KBM-7 (cell line): ENCODE measurements around the gene ADGRG6.

Experiments used
- DNase-seq: peaks from one replicate; pipeline ENCODE4 v3.0.0-alpha.2; 2015
- in situ Hi-C: fragments of 300-500 bp; cut with MboI; formaldehyde crosslinking; loops from 2 replicates; pipeline ENCODE4 v1.14.3; 2020; ENCODE audit warnings: low sequenced_read_pairs, low pct_unique_long_range_greater_than_20kb, mixed read lengths

ADGRG6 gene

DNA sequence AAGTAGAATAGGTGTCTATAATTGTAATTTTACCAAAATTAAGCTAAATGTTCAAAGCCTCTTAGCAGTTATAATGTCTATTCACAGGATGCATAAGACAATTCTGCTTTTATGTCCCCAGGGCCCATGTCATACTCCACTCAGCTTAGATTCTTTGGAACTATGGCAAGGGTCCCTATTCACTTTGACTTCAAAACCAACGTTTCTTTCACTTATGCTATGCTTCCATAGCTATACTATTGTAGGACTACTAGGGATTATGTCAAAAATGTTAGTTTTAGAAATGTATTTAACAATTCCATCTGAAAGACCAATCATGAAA lies 15.8 kb upstream of the ADGRG6 start:
- in situ Hi-C loops: no loop called here
- no peak for DNase-seq

DNA sequence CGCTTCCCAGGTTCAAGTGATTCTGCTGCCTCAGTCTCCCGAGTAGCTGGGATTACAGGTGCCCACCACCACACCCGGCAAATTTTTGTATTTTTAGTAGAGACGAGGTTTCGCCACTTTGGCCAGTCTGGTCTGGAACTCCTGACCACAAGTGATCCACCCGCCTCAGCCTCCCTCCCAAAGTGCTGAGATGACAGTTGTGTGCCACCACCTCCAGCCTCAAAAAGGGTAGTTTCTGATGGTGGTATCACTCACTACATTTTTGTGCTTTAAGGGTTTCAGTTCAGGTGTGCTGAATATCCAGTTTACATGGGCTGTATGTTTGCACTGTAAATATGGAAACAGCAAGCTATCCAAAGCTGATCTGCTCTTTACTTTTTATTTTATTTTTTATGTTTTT lies 12.1 kb upstream of the ADGRG6 start:
- in situ Hi-C loops: no loop called here
- no peak for DNase-seq

DNA sequence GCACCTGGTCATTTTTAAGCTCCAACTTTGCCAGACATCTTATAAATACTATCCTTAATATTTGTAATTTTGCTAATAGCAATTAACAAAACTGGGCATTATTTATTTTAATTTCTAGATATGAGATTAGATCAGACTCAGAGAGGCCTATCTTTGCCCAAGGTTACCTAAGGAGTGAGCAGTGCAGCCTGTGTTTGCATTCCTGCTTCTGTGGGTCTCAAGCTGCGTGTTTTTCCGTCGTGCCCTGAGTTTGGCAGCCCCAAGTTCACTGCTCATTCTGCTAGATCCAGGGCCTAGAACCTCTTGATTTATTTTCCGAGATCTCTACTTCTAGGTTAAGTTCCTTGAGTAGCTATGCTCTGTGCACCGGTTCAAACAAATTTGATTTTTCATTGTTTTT lies 11.0 kb upstream of the ADGRG6 start:
- DNase-seq: no peak
- in situ Hi-C loops: no loop called here

DNA sequence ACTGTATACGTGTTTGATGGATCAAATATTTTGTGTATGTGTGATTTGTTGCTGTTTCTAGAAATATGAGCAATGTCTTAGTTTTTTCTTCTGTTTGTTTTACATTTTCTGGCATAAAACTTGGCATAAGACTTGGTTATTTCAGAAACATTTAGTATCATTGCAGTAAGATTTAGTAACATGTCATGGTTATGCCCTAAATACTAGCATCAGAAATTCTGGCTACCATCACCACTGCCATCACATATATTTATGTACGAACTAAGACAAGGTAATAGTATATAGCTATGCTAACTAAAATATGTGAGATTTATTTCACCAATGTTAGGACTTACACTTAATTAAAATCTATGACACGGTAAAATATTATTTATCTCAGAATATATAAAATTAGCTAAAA lies 10.3 kb upstream of the ADGRG6 start:
- in situ Hi-C loops: no loop called here

DNA sequence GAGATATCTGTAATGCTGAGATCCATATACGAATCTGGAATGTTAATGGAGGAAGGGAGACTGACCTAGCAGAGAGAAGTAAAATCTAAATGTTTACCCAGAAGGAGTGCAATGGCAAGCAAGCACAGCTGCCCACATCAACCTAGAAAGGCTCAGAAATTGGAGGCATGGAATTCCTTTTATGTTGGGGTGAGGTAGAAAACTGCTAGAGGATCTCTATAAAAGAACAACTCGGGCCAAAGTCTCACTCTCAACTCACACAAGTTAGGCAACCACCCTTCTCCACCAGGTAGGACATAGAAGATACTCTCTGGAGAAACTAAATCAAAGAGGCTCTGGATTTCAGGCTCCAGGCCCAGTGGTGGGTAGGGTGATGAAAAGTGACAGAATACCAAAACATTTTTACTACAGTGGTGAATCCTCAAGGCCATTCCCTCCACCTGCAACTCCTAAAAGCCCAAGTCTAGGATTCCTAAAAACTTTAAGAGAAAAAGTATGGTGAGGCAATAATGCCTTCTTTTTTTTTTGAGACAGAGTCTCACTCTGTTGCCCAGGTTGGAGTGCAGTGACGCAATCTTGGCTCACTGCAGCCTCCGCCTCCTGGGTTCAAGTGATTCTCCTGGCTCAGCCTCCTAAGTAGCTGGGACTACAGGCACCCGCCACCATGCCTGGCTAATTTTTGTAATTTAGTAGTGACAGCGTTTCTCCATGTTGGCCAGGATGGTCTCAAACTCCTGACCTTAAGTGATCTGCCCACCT lies 9.5 kb upstream of the ADGRG6 start:
- in situ Hi-C loops: no loop called here
- no peak for DNase-seq

More for the DNA sequence above, 10.3 kb upstream of the ADGRG6 start:
- DNase-seq: no peak

DNA sequence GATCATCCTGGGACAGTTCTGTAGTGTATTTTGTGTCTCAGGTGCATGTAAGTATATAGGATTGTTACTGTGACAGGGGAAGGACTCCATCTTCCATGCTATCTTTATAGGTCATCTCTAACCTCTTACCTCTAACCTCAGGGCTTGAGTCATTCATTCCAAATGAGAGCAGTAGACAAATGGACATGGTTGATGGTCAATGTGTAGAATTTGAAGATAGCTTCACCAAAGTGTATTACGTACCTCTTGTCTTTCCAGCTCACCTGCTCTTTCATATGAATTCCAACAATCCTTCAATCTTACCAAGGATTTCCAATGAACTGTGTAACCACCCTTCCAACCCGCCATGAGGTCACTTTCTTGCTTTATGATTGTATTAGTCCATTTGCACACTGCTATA lies 8.7 kb upstream of the ADGRG6 start:
- DNase-seq: no peak
- in situ Hi-C loops: no loop called here

DNA sequence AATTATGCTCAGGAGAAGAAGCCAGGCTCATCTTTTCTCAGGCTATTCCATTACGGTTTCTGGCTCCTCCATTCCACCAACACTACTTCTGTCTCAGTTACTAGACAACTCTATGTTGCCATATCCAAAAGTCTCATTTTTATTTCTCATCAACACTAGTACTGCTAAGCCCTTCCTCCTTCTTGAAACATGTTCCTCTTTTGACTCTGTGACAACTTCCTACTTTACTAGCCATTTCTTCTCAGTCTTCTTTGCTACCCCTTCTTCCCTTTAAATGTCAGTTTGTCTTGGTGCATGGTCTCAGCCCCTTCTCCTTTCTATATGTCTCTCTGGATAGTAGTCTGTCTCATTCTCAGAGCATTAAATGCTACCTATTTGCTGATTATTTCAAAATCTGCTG lies 7.1 kb upstream of the ADGRG6 start:
- in situ Hi-C loops: no loop called here
- peak; percentile 73 for DNase-seq

DNA sequence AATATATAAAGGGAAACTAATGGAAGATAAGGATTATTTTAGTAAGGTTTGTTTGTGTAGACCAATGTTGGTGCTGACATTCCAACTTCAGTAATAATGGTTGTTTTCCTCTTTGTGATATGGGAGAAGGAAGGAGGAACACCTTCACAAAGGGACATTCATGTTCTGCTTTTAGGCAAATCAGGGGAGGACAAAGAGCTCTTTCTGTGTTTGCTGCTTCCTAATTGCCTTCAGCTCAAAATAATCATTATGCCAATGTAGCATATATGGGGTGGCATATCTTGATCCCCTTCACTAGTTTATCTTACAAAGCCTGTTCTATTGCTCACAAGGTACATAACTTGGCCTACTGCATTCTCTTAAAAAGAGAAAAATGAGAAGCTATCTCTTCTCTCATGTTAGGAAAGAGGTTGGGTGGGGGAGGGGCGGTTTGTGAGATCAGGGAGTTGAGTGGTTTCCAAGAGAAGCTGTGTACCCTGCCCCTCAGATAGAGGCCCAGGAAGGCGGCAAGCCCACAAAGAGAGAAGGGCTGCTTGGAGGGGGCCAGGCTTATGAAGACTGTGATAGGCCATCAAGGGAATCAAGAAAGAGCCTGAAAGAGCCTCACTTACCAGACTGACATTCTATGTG lies 4.7 kb upstream of the ADGRG6 start:
- in situ Hi-C loops: no loop called here
- DNase-seq: no peak

DNA sequence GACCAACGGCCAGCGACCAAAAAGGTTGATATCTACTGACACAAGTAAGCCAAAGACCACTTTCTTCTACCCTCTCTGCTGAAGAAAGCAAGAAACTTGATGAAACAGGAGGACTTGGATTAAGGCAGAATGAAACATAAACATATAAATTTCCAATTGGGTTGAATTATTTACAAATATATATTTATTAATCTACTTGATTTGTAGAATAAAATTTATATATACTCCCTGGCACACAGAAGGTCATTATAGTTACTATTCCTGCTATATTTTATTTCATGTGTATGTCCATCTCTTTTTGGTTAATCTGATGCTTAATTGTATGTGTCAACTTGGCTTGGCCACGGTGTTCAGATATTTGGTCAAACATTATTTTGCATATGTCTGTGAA lies 4.2 kb upstream of the ADGRG6 start:
- in situ Hi-C loops: no loop called here
- no peak for DNase-seq

DNA sequence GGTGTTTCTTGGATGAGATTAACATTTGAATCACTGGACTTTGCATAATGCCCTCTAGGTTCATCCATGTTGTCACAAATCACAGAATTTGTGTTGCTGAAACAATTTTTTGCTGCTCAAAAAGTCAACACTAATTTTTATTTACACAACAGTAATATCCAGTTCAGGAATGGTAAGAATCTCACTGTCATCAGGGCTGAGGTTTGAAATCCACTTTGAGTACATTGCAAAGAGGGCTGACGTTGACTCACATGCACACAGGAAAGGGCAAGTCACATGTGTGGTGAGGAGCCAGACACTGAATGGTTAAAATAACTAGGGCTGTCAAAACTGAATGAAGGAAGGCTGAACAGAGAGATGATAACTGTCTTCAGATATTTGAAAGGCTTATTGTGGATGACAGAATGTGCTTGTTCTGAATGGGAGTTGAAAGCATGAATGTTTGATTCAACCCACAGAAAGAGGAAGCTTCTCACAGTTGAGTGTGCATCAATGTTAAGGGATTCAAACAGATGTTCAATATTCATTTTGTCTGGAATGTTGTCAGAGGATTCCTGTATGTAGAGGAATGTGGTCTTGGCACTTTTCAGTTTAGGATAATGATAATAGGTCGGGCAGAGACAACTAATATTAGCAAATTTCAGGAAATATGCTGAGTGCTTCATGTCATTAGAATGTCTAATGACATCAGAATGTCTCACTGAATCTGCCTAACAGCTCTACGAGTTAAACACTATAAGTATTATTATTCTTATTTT lies 3.6 kb upstream of the ADGRG6 start:
- peak; percentile 16 for DNase-seq
- in situ Hi-C loops: no loop called here

DNA sequence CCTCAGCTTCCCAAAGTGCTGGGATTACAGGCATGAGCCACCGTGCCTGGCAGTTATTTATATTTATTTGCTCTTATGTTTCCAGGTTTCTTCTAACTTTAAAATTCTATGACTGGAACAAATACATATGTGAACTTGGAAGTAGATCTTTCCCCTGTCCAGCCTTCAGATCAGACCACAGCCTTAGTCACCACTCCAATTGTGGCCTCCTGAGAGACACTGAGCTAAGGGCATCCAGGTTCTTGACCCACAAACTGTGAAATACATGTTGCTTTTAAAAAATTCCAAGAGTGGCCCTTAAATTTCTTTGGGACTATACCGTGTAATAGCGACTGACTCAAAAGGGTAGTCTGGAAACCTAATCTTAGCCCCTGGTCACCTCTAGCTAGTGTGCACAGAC lies 1.5 kb upstream of the ADGRG6 start:
- in situ Hi-C loops: no loop called here
- no peak for DNase-seq

DNA sequence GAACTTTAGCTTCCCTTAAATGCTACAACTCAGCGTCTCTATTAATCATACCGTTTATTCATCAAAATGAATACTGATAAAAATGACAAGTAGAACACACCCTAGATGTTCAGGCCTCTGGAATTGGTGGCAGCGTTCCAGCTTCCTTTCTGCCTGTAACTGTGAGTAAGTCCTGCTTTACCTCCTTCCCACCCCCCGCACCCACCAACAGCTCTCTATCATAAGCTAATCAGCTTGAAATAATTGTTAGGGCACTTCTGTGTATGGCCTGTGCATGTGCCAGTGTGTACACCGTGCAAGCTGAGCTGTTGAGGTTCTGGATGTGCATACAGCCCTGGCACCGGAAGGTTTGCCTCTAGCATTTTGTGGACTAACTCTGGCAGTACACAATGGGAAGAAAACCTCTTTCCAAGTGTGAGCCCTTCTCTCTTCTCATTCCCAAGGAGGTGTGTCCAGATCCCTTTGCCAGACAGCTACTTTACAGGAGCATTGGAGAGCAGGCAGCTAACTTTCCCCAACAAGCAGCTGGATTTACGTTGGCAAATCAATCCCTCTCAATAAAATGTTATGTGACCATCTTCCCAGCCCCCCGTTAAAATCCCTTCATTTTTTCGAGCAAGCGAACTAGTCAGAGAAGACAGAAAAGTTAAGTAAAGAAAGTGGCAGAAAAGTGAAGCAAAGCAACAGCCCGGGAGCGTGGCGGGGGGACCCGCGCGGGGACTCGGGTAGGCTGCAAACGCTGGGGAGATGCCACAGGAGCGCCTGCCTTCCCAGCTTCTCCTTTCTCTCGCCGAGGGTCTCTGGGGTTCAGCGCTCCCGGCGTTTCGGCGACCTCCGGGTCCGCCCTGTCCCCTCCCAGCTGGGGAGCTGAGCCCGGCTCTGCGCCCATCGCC lies 803 bp upstream of the ADGRG6 start:
- in situ Hi-C loops: no loop called here
- no peak for DNase-seq

DNA sequence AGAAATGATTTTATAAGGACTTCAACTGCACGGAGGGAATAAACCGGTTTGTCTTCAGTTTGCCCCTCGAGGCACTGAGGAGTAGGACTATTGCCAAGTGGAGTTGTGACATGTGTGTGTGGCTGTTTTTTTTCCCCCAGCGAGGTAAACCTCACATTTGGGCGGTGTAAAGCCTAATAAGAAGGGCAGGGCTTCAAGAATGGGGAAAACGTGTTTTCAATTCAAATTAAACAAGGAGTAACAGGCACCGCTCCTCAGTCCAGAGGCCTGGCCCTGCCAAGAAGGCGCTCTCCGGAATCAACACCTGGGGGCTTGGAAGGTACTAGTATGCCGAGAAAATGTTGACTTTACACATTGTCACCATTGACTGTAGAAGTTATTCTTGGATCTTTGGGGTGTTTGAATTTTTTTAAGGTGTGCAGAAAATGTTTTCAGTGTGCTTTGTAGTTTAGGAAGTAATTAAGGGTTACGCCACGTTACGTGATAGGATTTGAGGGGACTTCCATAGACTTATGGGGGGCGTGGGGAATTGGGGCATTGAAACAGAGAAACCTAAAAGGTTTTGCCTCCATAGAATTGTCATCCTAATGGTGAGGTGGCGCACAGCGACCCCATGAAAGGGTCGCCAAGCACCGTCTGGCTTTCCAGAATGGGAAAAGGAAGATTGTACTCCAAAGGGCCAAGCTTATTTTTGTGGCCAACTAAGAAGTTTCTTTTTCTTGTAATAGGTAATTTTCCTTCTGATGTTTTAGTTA lies 791 bp downstream of the ADGRG6 start:
- in situ Hi-C loops: no loop called here
- no peak for DNase-seq

DNA sequence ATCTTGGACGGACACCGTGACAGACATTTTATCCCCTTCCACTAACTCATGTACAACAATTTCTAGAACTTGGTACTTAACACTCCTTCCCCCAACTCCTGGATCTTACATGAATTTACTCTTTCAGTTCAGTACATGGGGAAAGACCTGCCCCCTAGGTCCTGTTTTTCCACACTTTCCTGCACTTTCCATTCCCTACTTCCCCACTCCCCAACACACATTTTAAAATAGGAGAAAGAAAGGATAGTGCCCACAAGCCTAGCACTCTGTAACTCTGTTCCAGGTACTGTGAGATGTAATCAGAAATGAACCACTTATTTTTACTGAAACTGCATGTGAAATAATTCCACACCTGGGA lies 1.3 kb downstream of the ADGRG6 start:
- DNase-seq: no peak
- in situ Hi-C loops: no loop called here

DNA sequence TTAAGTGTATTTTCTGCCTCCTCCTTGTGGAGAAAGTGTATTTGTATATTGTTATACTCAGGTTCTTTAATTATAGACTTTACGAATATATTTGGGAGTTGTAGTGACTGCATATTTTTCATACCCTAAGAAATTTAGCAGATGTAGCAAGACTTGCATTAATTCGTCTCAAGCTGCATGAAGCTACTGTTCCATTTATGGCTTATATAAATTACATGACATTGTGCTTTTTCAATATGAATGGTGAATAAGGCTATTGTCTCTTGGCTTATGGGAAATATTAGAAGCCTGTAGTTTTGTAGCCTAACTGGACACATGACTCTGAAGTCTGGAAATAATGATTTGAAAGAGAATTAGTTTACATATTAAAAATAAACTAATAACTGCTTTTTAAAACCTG lies 2.4 kb downstream of the ADGRG6 start:
- in situ Hi-C loops: no loop called here

DNA sequence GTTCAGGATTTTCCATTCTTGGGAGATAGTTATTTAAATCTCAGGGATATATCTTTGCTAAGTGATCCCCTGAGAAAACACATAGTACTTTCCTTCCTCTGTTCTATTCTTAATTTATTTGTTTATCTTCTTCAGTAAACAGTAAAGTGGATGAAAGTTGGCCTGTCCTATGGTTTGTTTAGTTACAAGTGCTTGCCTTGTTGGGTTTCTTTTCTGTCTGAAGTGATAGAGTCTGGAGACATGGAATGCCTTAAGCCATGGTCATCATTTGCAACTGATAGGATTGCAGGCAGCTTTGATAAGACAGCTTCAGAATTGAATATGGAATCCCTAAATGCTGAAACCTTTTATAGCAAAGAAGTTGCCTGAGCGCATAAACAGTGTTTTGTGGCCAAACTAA lies 4.9 kb downstream of the ADGRG6 start:
- in situ Hi-C loops: no loop called here
- no peak for DNase-seq

More for the DNA sequence above, 2.4 kb downstream of the ADGRG6 start:
- no peak for DNase-seq

DNA sequence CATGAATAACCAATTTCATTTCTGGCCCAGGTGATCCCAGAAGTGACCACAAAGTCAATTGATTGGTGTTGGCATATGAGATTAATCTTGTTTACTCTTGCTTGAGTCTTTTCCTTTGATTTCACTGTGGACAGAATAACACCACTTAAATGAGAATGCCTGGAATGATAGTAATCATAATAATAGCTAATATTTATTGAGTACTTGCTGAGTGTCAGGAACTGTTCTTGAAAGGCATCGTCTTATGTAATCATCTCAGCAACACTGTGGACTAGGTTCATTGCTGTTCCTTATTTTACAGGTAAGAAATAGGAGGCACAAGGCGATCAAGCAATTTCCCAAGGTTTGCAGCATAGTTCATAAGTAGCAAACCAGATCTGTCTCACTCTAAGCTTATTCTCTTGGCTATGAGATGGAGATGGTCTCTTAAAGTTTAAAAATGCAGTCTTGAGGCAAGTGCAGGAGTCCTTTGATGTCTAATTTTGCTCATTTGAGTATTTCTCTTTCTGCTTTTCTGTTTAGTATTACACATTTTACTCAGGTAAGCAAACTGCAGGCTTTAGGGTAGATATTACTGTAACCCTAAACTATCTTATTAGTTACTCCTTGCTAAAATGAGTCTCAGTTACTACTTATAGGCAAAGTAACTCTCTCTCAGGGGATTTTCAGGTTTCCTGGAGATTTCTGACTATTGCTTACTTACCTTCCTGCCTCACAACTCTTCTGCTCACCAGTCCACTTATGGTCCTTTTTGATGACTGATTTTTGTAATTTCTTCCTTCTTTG lies 6.3 kb downstream of the ADGRG6 start:
- in situ Hi-C loops: no loop called here
- DNase-seq: no peak

DNA sequence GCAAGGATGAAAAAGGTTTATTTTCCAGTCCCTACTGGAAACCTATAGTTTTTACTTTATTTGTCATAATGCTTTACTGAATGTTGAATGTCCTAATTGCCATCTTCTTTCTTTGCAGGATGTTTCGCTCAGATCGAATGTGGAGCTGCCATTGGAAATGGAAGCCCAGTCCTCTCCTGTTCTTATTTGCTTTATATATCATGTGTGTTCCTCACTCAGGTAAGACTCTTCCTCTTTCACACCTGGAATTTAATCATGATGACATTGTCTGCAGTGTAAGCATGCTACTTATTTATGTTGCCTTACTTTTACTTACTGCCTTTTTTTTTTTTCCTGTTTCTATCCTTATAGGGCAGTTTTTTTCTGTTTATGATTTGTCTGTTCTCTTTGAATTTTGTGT lies 7.6 kb downstream of the ADGRG6 start:
- in situ Hi-C loops: no loop called here
- DNase-seq: no peak
